Body of pancreas (tissue), 4 donors: ENCODE data around the gene A4GNT.
A peak's percentile ranks its signal among the peaks of the same experiment; 100 is the strongest.

Experiments
- CTCF ChIP-seq, 7 experiments: fragments of 450-650 bp in 4 of 7; fragments of 200-600 bp in 3 of 7; sonication (generic) in 3 of 7; IDR thresholded peaks; one replicate each; pipeline ENCODE4 v1.5.1; 2016 to 2019; ENCODE audit warnings: antibody characterized with exemption in 7 of 7
- POLR2A ChIP-seq, 3 donors: fragments of 450-650 bp; IDR thresholded peaks; one replicate each; pipeline ENCODE4 v1.6.1; 2016; ENCODE audit warnings: antibody characterized with exemption in 3 of 3, mild to moderate bottlenecking in 2 of 3

- TF ChIP-seq CTCF (IDR thresholded peaks at IDR 0.05) (peak in 2 of 7 experiments; percentile 9 to 11), POLR2A (IDR thresholded peaks at IDR 0.05) (no peak)
Observed at GRCh38 chr3:138097192-138098172, 34.7 kb downstream of the A4GNT start.
